ENCODE measurements around the gene ADD1. TPM values are rescaled to one million over a fixed set of nuclear protein-coding genes. Genes with fewer than 3 reads are reported as not detected.

The ADD1 gene
- polyA plus RNA-seq, 10 donors = 144 to 205 (median 167) TPM

DNA sequence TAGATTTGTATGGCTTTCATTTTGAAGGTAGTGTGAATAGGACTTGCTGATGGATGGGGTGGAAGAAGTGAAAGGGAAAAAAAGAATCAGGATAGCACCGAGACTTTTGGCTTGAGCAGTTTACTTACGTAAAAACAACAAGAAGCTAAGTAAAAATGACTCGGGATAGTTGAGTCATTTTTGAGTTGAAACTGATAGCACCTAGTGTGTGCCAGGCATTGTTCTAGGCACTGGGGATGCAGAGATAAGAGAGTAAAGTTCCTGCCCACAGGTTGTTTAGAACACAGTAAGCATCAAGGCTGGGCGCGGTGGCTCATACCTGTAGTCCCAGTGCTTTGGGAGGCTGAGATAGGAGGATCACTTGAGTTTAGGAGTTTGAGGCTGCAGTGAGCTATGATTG, 34.7 kb downstream of the ADD1 start:
- no peak for DNase-seq

- no peak for DNase-seq
These were observed 35.4 kb downstream of the ADD1 start for GRCh38 chr4:2879026-2879425.

- DNase-seq = no peak
These were observed 37.8 kb downstream of the ADD1 start for GRCh38 chr4:2881431-2881830.

DNA sequence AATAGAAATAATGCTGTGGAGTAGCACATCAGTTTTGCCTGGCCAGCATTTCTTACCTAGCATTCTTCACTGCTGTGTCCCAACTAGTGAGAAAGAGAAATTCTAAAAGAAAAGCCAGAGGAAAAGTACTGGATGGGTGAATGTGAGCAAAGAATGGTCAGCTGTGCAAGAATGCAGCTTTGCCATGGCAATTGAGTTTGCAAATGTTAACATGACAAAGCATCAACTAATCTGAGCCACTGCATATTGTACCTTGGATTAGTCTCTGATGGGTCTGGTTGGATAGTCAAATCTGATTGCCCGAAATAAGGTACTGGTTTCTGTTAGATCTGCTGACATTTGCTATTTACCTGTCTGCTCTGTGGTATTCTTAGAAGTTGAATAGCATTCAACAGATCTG, 38.7 kb downstream of the ADD1 start:
- no peak for DNase-seq

DNA sequence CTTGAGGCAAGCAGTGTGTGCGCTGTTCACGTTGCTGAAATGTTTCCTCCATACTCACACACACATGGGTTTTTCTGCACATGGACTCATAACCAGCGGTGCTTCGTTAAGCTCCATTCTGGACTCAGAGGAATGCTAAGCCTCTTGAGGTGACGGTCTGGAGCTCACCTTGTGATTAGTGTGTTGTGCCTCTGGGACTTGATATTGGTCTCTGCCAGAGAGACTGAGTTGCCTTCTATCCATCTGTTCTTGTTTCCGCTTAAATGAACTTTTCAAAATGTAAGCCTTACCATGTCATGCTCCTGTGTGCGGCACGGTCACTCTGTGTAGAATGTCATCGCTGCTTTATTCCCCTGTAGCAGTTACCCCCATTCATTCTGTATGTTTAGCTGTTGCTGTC, 42.5 kb downstream of the ADD1 start:
- no peak for DNase-seq

GRCh38 chr4:2886622-2887021, 43.0 kb downstream of the ADD1 start:
- no peak for DNase-seq

DNA sequence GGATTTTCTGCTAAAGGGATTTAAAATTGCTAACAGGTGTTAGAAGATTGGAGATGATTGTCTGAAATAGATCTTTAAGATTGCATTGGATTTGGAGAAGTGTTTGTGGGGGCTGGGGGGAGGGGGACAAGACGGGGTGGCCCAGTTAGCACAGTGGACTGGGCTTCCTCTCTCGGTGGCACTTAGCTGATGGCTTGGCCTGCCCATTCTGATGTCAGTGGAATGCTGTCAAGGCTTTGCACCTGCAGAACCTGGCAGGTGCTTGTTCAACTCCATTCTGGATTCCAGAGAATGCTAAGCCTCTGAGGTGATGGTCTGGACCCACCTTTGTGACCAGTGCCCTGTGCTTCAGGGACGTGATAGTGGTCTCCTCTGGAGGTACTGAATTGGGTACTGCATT, 43.7 kb downstream of the ADD1 start:
- DNase-seq = no peak

DNA sequence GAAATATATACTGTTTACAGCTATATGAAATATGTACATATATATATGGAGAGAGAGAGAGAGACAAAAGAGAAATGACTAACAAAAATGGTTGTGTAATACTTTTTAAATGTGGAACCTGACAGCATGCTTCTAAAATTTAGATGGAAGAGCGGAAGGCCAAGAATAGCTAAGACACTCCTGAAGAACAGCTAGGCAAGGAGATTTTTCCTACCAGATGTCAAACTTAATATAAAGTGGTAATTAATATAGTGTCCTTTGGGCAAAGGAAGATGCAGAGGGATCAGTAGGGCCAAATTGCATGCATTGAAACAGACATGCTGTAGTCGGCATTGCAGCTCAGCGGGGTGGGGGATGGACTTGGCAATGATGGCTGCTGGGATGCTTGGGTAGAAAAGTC, 45.2 kb downstream of the ADD1 start:
- peak; percentile 13 to 49 (median 42) for DNase-seq

- DNase-seq = no peak
These were observed 47.6 kb downstream of the ADD1 start for GRCh38 chr4:2891294-2891693.

- peak in 1 of 3 donors; percentile 9 for DNase-seq
These were observed 50.1 kb downstream of the ADD1 start for GRCh38 chr4:2893772-2894171.

GRCh38 chr4:2898001-2898400, 54.4 kb downstream of the ADD1 start:
- DNase-seq = no peak

DNA sequence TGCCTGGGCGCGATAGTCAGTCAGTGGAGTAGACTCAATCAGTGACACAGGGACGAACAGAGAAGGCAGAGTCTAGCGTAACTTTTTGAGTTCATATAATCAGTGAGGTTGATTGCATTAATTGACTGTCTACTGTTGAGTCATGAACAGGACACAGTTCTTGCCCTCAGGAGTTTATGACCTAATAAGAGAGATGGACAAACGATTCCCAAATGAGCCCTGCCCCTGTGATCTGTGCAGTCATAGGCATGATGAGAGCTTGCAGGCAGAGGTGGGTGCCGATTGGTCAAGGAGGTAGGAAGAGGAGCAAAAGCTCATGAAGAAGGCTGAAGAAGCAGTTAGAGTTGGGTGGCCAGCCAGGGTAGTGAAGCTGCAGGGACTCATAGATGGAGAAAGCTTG, 57.1 kb downstream of the ADD1 start:
- DNase-seq = no peak

GRCh38 chr4:2901186-2901585, 57.5 kb downstream of the ADD1 start:
- no peak for DNase-seq

DNA sequence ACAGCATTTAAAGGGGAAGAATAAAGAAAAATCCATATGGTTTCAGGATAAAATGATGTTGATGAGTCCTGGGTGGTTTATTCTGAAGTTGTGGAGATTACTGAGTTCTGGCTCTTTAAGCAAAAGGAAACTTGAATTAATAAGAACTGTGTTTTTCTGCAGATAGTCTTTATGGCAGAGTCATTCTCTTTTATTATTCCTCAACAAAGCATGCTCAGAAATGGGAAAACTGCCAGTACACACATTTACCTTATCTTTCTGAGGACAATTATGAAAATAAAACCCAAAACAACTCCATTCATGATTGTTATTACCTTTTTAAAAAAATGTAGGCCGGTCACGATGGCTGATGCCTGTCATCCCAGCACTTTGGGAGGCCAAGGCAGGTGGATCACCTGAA, 58.5 kb downstream of the ADD1 start:
- no peak for DNase-seq

DNA sequence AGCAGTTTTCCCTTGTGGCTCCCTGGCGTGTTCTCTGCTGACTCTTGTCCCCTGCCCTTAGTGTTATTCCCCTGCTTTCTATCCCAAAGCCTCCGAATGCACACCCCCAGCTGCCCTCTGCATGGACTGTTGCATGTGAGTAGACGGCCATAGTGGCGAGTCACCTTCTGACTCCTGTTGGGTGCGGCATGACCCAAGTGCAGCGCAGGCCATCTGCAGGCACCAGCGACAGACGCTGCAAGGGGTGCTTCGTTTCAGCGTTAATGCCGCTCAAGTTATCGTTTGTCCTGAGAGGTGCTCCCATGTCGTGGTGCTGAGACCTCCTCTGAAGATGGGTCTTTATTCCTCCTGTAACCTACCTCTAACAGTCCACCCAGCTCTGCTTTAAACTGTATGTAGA, 61.9 kb downstream of the ADD1 start:
- DNase-seq = no peak

- DNase-seq = no peak
These were observed 62.6 kb downstream of the ADD1 start for GRCh38 chr4:2906218-2906617.

DNA sequence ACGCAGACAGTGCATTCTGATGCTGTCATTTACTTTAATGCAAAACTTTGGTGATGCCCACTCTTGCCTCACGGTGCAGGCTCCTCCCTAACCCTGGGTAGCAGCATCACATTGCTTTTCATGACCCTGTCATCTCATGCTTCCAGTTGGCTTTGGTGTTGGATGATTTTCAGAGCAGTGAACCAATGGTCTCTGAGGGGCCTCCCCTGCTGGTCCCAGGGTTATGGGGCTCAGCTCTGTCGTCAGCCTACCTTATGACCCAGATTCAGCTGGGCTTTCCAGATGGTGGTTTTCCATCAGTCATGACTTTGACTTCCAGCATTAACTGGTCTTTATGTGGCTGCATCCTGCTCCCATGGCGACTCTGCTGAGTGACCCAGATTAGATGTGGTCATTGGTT, 63.6 kb downstream of the ADD1 start:
- DNase-seq = no peak

- no peak for DNase-seq
These were observed 64.2 kb downstream of the ADD1 start for GRCh38 chr4:2907706-2908293.

DNA sequence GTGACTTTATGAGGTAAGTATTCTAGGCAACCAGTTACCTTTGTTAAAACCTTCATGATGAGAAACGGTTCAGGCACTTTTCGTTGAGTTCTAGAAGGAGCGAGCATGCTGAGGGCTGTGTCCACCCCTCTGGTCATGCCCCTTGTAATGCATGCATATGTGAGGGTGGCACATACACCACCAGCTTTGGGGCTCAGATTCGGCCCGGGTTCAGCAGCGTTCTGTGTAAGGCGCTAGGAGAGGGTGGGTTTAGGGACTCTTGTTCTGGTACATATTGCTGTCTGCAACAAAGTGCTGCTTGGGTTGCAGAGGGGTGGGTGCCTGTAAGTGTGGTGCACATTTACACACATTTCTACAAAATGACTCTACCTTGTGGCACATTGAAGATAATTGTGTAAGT, 65.0 kb downstream of the ADD1 start:
- no peak for DNase-seq

- DNase-seq = no peak
These were observed 65.9 kb downstream of the ADD1 start for GRCh38 chr4:2909583-2909982.

GRCh38 chr4:2910409-2910808, 66.8 kb downstream of the ADD1 start:
- no peak for DNase-seq

DNA sequence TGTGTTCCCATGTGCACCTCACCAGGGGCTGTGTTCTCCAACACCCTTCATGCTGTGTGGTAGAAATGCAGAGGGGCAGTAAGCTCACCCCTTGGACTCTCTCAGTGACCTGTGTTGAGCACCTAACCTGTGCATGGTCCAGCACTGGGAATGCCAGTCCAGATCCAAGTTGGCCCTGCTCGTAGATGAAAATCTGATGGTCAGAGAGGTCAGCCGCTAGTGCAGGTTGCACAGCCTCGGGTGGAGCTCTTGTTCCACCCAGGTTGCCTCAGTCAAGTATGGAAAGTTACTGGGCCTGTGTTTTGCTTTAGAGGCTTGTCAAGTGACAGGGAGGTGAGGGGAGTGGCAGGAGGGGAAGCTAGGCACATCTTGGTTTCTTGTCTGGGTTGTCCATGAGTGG, 68.2 kb downstream of the ADD1 start:
- no peak for DNase-seq

DNA sequence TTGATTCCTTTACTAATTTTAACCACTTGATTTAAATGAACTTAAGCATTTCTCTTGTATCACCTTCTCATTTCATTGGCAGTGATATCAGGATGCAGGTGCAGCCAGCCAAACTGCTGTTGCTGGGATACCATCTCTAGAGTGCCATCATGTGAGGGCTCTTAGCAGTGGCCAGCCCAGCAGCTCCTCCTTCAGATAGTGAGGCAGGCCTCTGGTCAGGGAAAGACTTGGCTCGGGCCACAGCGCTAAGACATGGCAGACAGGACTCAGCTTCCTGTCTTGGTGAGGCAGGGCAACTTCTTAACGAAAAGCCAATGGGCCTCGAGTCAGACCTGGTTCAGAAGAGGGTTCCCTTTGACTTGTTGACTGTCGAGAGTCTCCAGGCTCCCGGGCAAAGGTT, 69.5 kb downstream of the ADD1 start:
- no peak for DNase-seq

DNA sequence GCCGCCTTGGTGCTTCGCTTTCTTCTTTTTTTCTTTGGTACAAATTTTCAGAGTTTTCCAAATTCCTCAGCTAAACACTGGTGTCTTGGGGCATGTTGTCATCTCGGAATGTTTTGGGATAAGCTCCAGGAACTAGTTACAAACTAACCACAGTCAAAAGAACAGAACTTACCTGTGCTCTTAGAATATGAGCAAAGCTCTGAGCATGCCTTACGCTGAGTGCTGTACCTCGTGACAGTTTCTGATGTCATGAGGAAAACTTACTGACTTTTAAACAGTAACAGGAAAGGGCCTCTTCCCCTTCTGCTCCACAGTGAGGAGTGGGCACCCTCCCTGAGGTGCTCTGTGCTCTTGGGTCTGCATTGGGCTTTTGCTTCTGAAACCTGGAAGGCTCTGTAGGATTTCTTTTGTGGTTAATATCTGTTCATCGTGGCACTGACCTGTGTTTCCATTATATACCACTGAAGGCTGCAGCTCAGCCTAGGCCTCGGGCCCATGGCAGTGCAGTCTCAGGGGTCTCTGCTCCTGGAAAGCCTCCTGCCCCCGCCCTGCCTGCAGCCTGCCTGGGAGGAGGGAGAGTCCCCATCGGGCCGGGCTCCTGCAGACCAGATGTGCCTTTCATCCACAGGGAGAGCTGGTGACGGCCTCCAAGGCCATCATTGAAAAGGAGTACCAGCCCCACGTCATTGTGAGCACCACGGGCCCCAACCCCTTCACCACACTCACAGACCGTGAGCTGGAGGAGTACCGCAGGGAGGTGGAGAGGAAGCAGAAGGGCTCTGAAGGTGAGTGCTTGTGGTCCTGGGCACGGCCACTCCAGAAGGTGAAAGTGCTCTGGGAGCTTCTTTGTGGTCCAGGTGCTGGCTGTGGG, 70.8 kb downstream of the ADD1 start:
- DNase-seq = no peak

Measured in muscle of back (tissue), 11 donors.